GM12864 (cell line): ENCODE measurements around the gene PCDHGA3.
"Not testable (repeated sequence)": the region's sequence is repeated elsewhere in the genome, so short reads cannot be mapped to it uniquely, and the experiment has no call there.

ENCODE experiments used
- DNase-seq: peaks from one replicate; pipeline ENCODE4 v3.0.0-alpha.2; 2011; ENCODE audit warnings: low read depth
- H3K4me3 ChIP-seq: 2 replicates; pipeline ENCODE4 v1.5.1; 2011; ENCODE audit warnings: mild to moderate bottlenecking, low read depth, low read length, control low read depth
- CTCF ChIP-seq: IDR thresholded peaks from 2 replicates; pipeline ENCODE4 v1.5.1; 2011; ENCODE audit warnings: low read depth, mild to moderate bottlenecking, moderate library complexity, low read length, control low read depth, inconsistent platforms; ENCODE audit errors: missing control alignments

The PCDHGA3 gene

GRCh38 chr5:141338538-141339306 lies 4.9 kb upstream of the PCDHGA3 start, which contains the start of gene PCDHGA2:
Gene PCDHGA2, plus strand, starts transcription at chr5:141338760.
- no peak for DNase-seq

GRCh38 chr5:141340781-141341354 lies 2.8 kb upstream of the PCDHGA3 start:
- not testable (repeated sequence) for H3K4me3 ChIP-seq, DNase-seq

More at GRCh38 chr5:141338538-141339306, 4.9 kb upstream of the PCDHGA3 start, which contains the start of gene PCDHGA2:
- peak; percentile 48 for TF ChIP-seq CTCF
- H3K4me3 ChIP-seq: no peak within 1 kb of the TSS

GRCh38 chr5:141342773-141343172 lies 856 bp upstream of the PCDHGA3 start:
- no peak for TF ChIP-seq CTCF
- H3K4me3 ChIP-seq: no peak overlapping the region
- DNase-seq: no peak

- no peak overlapping the region for H3K4me3 ChIP-seq
- DNase-seq: no peak
- no peak for TF ChIP-seq CTCF
Observed at GRCh38 chr5:141343953-141344463, 379 bp downstream of the PCDHGA3 start.

GRCh38 chr5:141345327-141345726 lies 1.7 kb downstream of the PCDHGA3 start:
- TF ChIP-seq CTCF: peak; percentile 7
- DNase-seq: no peak
- no peak overlapping the region for H3K4me3 ChIP-seq

- DNase-seq, H3K4me3 ChIP-seq: not testable (repeated sequence)
Observed at GRCh38 chr5:141346017-141346416, 2.4 kb downstream of the PCDHGA3 start.

- DNase-seq: peak; percentile 55
- H3K4me3 ChIP-seq: peak within 1 kb of the TSS; percentile 53
- peak; percentile 79 for TF ChIP-seq CTCF
Observed at GRCh38 chr5:141349917-141350619, 6.4 kb downstream of the PCDHGA3 start, which contains the start of gene PCDHGB1. Gene PCDHGB1, plus strand, starts transcription at chr5:141350099. Its CDS starts 162 bp downstream, at chr5:141350261.
